ENCODE data around the gene ST6GAL1.
"Not testable (repeated sequence)": the region's sequence is repeated elsewhere in the genome, so short reads cannot be mapped to it uniquely, and the experiment has no call there.

Gene ST6GAL1

DNA sequence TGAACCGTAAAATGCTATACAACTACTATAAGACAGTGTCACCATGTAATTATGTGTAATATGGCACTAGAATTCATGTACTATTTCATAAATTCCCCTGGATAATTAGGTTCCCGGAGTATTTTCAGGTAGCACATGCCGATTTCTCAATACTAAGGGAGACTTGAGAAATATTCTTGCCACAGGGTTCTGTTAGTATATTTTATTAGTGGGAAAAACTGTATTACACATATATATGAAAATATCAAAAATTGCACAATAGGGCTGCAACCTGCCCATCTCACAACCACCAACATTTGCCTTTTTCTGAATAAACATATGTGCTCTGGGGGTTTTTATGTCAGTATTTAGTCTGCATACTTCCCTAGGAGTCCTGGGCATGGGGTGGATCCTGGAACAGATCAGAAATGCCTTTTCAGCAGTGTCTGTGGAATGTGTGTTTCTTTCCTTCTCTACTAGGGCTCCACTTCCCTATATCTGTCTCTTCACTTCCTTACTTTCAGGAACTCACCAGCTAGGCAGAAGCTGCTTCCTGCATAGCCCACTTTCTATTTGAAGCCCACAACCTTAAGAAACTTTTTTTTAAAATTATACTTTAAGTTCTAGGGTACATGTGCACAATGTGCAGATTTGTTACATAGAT lies 121.5 kb downstream of the ST6GAL1 start:
- DNase-seq: no peak

DNA sequence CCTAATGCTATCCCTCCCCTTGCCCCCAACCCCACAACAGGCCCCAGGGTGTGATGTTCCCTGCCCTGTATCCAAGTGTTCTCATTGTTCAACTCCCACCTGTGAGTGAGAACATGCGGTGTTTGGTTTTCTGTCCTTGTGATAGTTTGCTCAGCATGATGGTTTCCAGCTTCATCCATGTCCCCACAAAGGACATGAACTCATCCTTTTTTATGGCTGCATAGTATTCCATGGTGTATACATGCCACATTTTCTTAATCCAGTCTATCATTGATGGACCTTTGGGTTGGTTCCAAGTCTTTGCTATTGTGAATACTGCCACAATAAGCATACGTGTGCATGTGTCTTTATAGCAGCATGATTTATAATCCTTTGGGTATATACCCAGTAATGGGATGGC lies 122.1 kb downstream of the ST6GAL1 start:
- DNase-seq: not testable (repeated sequence)

DNA sequence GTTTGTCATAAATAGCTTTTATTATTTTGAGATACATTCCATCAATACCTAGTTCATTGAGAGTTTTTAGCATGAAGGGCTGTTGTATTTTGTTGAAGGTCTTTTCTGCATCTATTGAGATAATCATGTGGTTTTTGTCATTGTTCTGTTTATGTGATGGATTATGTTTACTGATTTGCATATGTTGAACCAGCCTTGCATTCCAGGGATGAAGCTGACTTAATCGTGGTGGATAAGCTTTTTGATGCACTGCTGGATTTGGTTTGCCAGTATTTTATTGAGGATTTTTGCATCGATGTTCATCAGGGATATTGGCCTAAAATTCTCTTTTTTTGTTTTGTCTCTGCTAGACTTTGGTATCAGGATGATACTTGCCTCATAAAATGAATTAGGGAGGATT lies 124.1 kb downstream of the ST6GAL1 start:
- DNase-seq: not testable (repeated sequence)

DNA sequence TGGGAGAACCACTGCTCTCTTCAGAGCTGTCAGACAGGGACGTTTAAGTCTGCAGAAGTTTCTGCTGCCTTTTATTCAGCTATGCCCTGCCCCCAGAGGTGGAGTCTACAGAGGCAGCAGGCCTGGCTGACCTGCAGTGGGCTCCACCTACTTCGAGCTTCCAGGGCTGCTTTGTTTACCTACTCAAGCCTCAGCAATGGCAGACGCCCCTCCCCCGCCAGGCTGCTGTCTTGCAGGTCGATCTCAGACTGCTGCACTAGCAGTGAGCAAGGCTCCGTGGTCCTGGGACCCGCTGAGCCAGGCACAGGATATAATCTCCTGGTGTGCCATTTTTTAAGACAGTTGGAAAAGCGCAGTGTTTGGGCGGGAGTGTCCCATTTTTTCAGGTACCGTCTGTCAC lies 127.5 kb downstream of the ST6GAL1 start:
- not testable (repeated sequence) for DNase-seq

DNA sequence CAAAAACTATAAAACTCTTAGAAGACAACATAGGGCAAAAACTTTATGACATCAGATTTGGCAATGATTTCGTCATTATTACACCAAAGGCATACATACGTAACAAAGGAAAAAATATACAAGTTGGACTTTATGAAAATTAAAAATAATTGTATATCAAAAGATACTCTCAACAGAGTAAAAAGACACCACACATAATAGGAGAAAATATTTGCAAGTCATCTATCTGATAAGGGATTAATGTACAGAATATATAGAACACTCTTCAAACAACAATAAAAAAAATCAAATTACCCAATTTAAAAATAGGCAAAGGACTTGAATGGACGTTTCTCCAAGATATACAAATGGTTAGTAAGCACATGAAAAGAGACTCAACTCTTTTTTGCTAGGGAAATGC lies 131.4 kb downstream of the ST6GAL1 start:
- DNase-seq: no peak

DNA sequence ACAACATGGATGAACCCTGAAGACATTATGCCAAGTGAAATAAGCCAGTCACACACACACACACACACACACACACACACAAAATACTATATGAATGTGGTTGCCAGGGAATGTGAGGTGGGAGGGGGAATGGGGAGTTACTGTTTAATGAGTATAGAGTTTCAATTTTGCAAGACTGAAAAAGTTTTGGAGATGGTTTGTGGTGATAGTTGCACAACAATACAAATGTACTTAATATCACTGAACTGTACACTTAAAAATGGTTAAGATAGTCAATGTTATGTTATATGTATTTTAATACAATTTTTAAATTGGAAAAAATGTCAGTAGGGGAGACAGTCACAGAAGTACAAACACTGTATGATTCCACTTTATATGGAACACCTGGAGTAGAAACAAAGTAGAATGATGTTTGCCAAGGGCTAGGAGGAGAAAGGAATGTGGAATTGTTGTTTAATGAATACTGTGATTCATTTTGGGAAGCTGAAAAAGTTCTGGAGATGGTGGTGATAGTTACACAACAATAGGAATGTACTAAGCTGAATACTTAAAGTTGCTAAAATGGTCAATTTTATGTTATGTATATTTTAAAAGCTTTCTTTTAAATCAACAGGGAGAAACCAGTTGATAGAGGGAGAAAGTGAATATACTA lies 132.3 kb downstream of the ST6GAL1 start:
- no peak for DNase-seq

DNA sequence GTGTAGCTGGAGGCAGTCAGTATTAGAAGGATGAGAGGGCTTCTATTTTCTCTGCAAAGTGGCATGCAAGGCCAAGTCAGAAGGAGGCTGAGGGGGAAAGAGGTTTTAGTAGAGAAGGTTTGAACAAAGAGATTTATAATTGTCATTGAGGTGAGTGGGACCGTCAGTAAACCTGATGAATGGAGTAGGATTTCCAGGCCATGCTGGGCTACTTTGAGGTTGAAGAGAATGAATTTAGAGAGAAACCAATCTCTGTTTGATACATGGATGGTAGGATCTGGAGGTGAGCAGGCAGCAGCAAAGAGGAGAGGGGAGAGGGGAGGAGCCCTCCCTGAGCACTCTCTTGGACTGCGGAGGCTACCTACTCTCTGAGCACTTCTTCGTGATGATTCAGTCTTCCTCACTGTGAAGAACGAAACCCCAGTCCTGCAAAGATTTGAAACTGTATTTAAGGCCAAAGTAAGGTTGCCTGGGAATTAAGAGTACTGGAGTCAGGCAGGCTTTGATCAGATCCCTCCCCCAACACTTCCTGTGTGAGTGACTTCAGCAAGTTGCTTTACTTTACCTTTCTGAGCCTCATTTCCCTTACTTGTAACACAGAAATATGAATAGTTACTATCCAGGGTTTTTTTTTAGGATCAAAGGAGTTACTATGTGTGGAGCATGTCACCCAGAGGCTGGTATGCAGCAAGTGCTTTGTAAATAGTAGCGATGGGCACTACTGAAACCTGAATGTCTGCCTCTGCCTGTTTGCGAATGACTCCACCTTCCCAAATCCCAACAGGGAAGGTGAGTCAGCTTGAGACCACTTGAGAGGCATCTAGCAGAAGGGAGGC lies 133.2 kb downstream of the ST6GAL1 start:
- no peak for DNase-seq

DNA sequence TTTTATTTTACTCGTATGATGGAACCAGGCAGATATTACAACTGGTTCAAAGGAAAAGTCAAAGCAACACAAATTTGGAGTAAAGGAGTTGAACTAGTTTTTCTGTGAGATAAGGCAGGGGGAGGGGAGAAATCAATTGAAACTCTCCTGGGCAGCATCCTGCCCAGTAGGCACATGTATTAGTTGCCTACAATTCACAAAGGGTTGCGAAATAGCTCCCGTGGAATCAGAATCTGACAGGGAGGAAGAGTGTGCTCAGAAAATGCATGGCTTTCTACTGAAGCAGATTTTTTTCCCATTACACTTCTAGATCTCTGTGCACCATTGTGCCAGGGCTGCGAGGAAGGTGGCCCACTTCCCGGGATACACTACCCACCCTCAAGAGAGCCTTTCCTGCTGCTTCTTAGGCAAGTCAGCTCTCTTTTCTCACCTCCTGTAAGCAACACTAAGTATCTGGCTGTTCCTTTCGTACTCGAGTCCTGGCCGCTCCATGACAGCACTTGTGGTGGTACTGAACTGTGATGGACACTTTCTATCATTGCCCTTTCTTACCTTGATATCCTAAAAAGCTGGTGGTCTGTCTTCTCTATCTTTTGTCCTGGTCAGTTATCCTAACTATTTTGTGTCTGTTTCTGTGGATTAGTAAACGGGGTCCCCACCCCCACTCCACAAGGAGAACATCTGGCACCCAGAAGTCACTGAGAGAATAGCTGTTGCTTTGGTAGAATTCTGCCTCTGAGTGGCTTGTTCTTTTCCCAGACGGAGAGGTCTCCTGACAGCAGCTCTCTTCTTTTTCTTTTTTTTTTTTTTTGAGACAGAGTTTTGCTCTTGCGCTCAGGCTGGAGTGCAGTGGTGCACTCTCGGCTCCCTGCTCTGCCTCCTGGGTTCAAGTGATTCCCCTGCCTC lies 134.1 kb downstream of the ST6GAL1 start:
- no peak for DNase-seq

DNA sequence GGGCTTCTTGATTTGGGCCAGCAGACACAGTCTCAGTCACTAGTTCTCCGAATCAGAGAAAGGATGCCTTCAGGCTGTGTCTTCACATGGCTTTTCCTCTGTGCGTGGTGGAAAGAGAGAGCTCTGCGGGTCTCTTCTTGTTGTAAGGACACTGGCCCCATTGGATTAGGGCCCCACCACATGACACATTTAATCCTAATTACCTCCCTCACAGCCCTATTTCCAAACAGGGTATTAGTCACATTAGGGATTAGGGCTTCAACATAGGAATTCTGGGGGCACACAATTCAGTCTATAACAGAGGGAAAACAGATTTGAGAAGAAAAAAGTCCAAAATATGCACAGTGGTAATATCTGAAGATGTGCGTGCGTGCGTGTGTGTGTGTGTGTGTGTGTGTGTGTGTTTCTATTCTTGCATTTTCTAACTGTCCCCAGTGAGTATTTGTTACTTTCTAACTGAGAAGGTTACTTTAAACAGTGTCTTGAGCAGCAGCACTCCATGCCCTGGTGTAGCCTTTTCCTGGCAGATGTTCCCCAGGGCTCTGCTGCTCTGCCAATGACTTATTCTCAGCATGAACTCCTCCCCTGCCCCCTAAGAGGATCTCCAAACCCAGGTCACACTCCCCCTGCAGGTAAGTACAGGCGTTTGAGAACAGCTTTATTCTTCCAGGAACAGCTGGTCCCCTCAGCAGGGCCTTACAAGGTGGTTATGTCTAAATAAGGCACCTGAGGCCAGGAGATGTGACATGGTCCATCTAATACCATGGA lies 136.1 kb downstream of the ST6GAL1 start:
- no peak for DNase-seq

DNA sequence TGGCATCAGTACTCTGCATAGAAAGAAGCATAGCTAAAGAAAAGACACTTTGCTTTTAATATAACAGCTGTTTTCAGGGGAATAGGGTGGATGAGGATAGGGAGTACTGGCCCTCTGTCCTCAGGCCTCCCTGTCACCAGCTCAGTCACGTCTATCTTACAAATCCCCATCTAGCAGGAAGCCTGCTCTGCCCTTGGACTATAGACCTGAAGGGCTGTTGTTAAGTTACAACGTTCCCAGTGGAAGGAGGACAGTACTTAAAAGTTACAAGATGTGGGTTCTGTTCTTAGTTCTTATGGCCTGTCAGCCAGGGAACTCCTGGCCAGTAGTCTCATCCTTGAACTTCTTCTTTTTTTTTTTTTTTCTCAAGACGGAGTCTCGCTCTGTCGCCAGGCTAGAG lies 138.5 kb downstream of the ST6GAL1 start:
- no peak for DNase-seq

DNA sequence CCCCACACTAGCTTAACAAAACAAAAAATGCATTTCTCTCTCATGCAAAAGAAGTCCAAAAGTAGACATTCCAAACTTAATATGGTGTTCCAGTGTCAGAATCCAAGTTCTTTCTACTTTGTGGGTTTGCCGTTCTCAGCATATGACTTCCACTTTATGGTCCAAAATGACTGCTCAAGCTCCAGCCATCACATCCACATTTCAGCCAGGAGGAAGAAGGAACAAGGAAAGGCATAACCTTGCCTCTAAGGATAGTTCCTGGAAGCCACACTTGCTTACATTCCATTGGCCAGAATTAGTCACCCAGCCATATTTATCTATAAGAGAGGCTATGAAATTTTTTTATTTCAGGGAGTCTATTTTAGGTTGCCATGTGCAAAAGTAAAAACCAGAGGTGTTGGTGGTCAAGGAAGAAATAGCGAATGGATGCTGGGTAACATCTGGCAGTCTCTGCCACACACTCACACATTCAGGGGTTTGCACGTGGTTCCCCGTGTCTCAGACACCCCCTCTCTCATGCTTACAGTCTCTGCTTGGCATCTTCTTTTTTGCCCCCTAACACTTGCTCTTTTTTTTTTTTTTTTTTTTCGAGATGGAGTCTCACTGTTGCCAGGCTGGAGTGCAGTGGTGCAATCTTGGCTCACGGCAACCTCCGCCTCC lies 139.7 kb downstream of the ST6GAL1 start:
- no peak for DNase-seq

DNA sequence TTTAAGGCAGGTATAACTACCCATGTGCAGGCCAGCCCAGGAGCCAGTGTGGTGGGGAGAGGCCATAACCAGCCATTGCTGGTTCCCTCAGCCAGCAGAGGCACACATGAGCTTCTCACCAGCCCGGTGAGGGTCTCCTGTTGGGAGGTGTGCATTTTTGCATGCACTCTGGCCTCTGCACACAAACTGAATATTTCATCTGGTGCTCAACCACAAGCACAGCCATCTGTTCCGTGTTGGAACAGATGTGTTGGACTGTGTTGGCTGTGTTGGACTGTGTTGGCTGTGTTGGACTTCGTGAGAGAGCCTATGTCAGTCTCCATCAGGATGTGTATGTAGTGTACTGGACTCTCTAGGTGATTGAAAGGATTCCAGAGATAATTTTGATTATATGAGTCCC lies 141.8 kb downstream of the ST6GAL1 start:
- no peak for DNase-seq

DNA sequence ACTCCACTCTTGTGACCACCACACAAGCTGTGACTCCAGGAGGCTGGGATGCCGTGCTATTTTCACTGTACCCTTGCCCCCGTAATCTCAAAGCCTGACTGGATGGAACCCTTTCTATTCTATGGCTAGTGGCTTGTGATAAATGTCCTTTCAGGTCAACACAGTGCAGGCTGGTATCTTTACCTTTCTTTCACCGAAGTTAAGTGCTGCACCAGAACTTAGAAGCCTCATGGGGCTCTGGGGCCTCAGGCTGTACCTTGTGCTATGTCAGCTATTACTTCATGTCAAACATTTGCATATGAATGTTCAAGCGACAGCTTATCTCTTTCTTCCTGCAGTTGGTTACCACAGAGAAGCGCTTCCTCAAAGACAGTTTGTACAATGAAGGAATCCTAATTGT lies 142.2 kb downstream of the ST6GAL1 start:
- DNase-seq: no peak

DNA sequence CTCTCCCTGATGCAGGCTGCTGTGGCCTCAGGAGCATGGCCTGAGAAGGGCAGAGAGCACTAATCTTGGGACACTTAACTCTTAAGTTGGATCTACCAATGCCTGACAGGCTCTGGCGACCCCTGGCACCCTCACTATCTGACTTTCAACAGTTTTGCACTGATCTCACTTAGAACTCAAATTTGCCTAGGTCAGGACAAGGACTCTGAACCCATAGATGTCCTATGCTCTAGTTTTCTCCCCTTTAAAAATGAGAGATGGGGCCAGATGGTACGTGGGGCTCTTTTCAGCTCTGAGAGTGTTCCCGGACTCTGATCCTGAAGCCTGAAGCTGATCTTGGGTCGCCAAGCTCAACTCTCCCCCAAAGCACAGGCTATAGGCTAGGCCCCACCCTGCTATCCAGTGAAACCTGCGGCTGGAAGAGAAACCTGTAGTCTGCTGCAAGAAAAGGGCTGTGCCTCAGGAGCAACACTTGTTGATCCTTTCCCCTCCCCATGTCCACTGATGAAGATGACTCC lies 143.3 kb downstream of the ST6GAL1 start:
- no peak for DNase-seq

DNA sequence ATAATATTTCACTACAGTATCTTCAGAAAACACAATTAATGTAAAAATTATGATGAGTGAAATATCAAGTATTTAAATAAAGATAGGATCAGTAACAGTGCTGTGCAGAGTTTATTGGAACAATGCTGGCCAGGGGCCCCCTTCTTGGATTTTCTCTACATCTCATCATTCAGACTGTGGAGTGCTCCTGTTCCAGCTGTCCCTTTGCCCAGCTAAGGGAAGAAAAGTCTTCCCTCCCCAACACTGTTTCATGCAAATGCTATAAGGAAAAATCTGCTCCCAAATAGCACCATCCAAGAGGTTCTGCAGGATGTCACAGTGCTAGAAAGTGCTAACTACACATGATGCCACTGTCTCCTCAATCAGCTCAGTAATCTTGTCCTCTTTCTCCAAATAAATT lies 144.5 kb downstream of the ST6GAL1 start:
- no peak for DNase-seq

DNA sequence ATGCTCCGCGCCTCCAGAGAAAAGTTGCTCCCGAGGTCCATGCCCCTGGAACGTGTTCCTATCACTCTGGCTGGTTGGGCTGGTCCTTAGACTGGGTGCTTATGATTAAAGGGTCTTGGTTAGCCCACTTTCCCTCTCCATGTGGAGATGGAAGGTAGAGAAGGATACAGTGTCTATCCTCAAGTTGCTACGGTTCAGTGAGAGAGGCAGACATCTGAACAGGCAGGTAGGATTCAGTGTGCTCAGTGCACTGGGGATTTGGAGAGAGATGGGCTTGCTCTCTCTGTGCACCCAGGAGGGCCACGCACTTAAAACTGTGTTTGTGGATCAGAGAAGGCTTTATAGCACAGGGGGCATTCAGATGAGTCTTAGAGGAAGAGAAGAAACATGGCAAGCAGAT lies 146.0 kb downstream of the ST6GAL1 start:
- DNase-seq: no peak

DNA sequence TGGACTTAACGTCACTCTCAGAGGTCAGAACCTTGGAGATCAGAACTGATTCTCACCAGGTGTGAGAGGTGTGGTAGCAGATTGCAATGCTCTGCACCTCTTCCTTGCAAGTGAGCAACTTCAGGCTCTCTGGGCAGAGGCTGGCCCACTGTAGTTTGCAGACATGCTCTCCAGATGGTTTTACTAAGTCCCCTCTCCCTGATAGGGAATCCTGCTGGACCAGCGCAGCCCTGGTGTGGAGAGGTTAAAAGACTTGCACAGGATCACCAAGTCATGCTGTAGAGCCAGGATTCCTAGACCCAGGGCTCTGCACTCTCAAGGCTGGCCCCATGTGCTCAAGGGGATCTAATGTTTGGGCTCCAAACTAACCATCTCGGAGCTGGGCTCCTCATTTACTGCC lies 146.8 kb downstream of the ST6GAL1 start:
- DNase-seq: no peak

DNA sequence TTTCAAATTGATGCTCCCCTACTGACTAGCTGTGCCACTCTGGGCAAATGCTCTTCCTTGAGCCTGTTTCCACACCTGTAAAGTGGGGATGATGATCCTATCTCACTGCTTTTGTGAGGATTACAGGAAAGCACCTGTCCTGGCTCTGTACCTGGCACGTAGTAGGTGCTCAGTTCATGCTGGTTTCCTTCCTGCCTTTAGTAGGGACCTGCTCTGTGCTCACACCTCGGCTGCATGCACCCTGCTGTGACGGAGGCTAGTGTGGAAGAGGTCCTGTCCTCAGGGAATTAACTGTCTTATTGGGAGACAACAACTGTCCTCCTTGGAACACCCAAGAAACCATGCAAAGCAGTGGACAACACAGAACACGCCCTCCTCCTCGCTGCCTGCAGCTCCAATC lies 147.2 kb downstream of the ST6GAL1 start:
- DNase-seq: no peak

DNA sequence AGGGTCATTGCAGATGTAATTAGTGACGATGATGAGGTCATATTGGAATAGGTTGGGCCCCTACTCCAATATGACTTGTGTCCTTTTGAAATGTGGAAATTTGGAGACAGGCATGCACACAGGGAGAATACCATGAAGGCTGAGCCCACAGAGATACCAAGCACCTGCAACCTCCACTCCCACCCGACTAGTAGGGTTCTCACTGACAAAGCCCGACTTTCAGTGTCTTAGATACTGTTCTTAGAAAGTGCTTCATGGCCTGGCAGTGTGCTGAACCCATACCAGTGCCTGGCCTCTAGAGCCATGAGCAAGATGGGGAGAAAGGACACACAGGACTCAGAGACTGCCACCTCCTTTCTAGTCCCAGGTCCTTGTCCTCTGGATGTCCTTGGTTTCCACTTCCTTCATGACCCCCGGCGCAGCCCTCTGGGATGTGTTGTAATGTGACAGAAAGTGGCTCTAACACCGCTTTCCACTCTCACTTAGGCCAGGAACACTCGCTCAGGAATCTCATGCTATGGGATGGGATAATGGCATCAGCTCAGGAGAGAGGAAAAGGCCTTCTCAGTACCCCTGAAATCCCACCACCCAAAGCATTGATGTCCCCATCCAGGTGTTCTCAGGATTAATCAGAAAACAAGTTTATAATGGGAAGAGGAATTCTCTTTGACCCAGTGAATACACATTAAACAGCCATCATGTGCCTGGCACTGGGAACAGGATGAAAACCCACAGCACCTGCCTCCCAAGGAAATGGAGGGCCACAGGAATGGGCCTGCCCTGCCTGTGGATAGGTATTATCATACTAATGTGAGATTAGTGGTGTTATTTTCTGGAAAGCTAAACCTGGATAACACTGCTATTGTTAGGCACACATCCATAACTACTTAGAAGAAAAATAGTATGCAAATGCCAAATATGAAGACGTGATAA lies 149.0 kb downstream of the ST6GAL1 start:
- DNase-seq: no peak

DNA sequence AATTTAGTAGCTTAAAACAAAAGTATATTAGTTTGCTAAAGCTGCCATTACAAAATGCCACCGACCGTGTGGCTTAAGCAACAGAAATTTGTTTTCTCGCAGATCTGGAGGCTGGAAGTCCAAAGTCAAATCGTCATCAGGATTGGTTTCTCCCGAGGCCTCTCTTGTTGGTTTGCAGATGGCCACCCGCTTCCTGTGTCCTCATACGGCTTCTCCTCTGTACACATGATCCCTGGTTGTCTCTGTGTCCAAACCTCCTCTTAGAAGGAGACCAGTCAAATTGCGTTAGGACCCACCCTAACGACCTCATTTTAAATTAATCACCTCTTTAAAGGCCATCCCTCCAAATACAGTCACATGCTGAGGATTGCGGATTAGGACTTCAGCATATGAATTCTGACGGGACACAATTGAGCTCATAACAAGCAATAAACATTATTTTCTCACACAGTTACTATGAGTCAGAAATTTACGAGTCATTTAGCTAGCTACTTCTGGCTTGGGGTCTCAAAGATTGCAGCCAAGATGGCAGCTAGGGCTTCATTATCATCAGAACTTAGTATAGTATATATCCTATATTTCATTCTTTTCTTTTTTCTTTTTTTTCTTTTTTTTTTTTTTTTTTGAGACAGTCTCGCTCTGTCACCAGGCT lies 150.6 kb downstream of the ST6GAL1 start:
- no peak for DNase-seq
